T-helper 2 cell treated with Interferon-gamma antibody and Interleukin-4, amounts not matched to agents 100 ng/mL and 5 ng/mL, for 36 hours (primary cell): ENCODE measurements around the gene FARP1. TPM values are rescaled to one million over a fixed set of nuclear protein-coding genes. Genes with fewer than 3 reads are reported as not detected.

ENCODE experiments used
- intact Hi-C: fragments of 100-400 bp; cut with micrococcal nuclease; formaldehyde crosslinking; loops from one replicate; pipeline ENCODE4 v1.15.1; 2023
- total RNA-seq: library from RNA; stranded (reverse); gene quantifications from 2 replicates; pipeline ENCODE4 v1.2.3, GENCODE V29; 2022

FARP1 gene
- total RNA-seq, 1 donor from 2014 or later, result 0.57 TPM

DNA sequence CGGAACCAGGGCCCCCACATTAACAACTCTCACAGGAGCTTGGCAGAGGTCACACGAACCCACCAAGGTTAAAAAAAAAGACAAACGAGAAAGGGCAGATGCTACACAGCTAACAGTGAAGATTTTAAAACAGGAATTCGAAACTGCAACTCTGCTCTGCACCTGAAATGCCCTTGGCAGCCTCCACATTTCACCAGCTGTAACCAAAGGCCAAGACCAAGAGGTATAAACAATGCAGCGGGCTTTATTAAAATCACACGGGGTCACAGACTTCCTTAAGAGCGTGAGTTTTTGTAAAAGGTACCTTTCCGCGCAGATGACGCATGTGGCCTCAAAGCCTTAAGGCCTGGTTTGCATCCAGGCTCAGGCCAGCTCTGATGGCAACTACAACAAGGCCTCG is 345.8 kb downstream of the FARP1 start:
- intact Hi-C loops, result no loop called here

DNA sequence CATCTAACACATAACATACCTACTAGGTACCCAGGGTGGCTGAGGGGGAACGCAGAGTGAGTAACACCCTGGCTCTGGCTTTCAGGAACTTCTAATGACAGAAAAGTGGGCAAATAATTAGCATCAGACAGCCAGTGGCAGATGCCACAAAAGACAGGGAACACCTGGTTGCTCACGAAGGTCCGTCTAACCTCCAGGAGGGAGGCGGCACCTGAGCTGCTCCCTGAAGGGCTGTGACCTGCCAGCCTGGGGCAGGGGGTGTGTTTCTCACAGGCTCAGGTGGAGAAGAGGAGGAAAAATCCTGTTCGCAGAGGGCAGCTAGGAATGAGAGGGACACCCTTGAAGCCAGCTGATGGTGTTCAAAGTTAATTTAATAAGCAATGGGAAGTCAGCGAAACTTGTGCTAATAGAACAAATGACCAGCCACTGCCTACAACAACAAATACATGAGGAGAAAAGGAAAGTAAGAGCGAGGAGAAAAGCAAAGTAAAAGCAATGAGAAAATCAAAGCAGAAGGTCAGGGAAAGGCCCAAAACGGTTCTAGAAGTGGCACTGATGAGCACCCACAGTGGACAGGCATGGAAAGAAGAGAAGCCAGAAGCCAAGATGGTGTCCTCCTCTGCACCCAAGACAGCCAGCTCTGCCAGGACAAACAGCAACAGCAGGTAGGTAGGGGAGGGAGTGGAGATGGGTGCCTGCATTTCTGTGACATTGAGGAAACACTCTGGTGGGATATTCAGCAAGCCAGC is 346.7 kb downstream of the FARP1 start:
- intact Hi-C loops, result no loop called here

- intact Hi-C loops, result no loop called here
These were observed 347.4 kb downstream of the FARP1 start for GRCh38 chr13:98490195-98490836.

GRCh38 chr13:98490866-98491265 is 348.0 kb downstream of the FARP1 start:
- intact Hi-C loops, result no loop called here

GRCh38 chr13:98492335-98493041 is 349.6 kb downstream of the FARP1 start:
- intact Hi-C loops, result no loop called here

GRCh38 chr13:98493042-98493712 is 350.3 kb downstream of the FARP1 start:
- intact Hi-C loops, result no loop called here

DNA sequence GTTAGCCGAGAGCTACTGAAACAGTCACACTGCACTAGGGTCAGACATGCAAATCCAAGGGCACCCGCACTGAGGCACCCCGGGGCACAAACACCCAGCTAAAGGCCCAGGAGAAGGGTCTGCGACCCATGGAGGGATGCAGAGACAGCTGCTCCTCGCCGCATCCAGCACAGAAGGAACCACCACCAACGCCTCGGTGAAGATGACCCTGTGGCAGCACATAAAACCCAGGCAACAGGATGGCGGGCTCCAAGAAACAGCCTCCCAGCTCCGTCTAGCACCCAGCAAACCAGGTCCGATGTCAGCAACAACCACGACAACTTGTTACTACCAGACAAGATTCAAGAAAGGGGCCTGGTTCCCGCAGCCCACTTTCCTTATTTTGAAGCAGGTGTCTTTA is 351.9 kb downstream of the FARP1 start:
- intact Hi-C loops, result no loop called here

- intact Hi-C loops, result no loop called here
These were observed 353.0 kb downstream of the FARP1 start for GRCh38 chr13:98495627-98496478.

GRCh38 chr13:98496479-98496791 is 353.5 kb downstream of the FARP1 start:
- intact Hi-C loops, result no loop called here

GRCh38 chr13:98496966-98497365 is 354.1 kb downstream of the FARP1 start:
- intact Hi-C loops, result no loop called here

- intact Hi-C loops, result no loop called here
These were observed 358.1 kb downstream of the FARP1 start for GRCh38 chr13:98500963-98501421.

- intact Hi-C loops, result no loop called here
These were observed 360.5 kb downstream of the FARP1 start for GRCh38 chr13:98503175-98504028.

DNA sequence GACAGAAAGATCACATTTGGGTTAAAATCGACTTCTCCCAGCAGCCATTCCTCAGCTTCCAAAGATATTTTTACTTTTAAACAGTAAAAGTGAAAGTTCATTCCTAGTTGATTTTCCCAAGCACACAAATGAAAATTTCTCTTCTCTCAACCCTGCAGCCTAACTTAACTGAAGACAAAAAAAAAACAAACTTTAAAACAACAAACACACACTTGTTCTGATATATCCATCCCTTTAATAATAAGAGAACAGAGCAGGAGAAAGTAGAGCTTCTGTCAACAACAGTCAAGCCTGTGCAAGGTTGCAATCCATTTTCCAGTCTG is 361.1 kb downstream of the FARP1 start:
- intact Hi-C loops, result no loop called here

DNA sequence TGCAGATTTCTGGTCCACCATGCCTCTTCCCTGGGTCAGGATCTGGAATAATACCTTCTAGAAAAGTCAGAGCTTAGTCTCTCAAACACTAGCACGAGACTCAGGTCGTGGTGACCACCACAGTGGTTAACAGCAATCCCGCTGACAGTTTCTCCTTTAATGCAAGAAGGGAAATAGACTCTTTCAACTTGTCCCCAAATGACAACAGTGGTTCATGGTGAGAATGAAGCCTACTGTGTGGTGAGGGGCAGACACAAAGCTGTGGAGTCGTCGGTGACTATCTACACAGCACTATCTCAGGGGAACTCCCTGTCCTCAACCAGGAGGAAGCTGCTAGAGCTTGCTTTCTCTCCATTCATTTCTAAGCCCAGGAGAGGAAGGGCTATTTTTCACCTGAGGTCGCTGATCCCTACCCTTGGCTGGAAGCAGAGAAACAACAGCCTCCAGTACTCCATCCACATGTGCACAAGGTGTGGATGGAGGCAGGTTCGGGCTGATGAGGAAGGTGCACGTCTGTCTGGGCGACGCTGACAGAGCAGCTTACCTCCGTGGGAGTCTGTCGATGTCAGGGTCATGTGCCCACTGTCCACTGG is 361.6 kb downstream of the FARP1 start:
- intact Hi-C loops, result no loop called here

Other genes with a start within 250 kb of the FARP1 start
- gene IPO5, start 189.4 kb upstream of the FARP1 start, total RNA-seq, result 146 and 147 TPM in 2 replicates
- gene RNF113B, start 34.2 kb downstream of the FARP1 start, total RNA-seq, result not detected in 2 replicates